Left cardiac atrium (tissue), 4 donors: ENCODE measurements around the gene TNNT3. TPM values are rescaled to one million over a fixed set of nuclear protein-coding genes. Genes with fewer than 3 reads are reported as not detected.
A peak's percentile ranks its signal among the peaks of the same experiment; 100 is the strongest.
"Not testable (repeated sequence)": the region's sequence is repeated elsewhere in the genome, so short reads cannot be mapped to it uniquely, and the experiment has no call there.

ENCODE experiments used
- ATAC-seq, 2 donors: fragments of 200-7000 bp; cut with Tn5 transposase; one replicate each; pipeline ENCODE4 v1.9.1; 2020; ENCODE audit warnings: mild to moderate bottlenecking in 2 of 2, moderate library complexity in 2 of 2
- DNase-seq: peaks from one replicate; pipeline ENCODE4 v3.0.0-alpha.2; 2020
- intact Hi-C, 2 donors: fragments of 100-400 bp; cut with DNase I; formaldehyde crosslinking; loops; one replicate each; pipeline versions ENCODE4 v1.14.1 to v1.15.1; 2022 to 2023
- total RNA-seq, 2 donors: library from RNA; stranded (reverse); fragmentation: NEBNext Ultra II Directional; extraction: Animal tissue kit (Norgen Biotek cat#: 25700); gene quantifications; one replicate each; pipeline ENCODE4 v1.2.1, GENCODE V29; 2021
- donor health status: DM: no; HTN: yes; CAD: no.
- donor health status: DM: no; HTN: yes; CAD: no; lungs with severe emphysema.
- donor health status: DM: yes; HTN: yes; CAD: no.
- donor health status: Dilated cardiomyopathy.

TNNT3 gene
- total RNA-seq, 2 donors from 2014 or later = 11.7 to 28.5 TPM

GRCh38 chr11:1879941-1880720 lies 39.4 kb upstream of the TNNT3 start:
- intact Hi-C loops = loop anchor here (5.0 to 10.0 kb wide), 3 partner anchors 37 to 275 kb away; partner anchors contain the start of gene TNNT3 (in 2 of the 2)
- peak; percentile 87 for DNase-seq
- ATAC-seq = peak; percentile 60 to 61

- ATAC-seq (peak in 1 of 2 donors; percentile 1), DNase-seq (no peak)
- intact Hi-C loops = loop anchor here (5.0 to 10.0 kb wide), 3 partner anchors 36 to 274 kb away; partner anchors contain the start of gene TNNT3 (in 2 of the 2)
These were observed 38.6 kb upstream of the TNNT3 start for GRCh38 chr11:1880746-1881441.

- ATAC-seq (peak; percentile 12 to 33), DNase-seq (peak; percentile 43)
- intact Hi-C loops = loop anchor here (5.0 to 10.0 kb wide), 3 partner anchors 36 to 273 kb away; partner anchors contain the start of gene TNNT3 (in 2 of the 2)
These were observed 37.9 kb upstream of the TNNT3 start for GRCh38 chr11:1881442-1882264.

GRCh38 chr11:1882265-1883238 lies 37.0 kb upstream of the TNNT3 start:
- DNase-seq = peak; percentile 86
- intact Hi-C loops = loop anchor here (5.0 to 10.0 kb wide), 3 partner anchors 35 to 272 kb away; partner anchors contain the start of gene TNNT3 (in 2 of the 2)
- ATAC-seq = peak; percentile 79 to 87

GRCh38 chr11:1883346-1884302 lies 35.9 kb upstream of the TNNT3 start:
- DNase-seq = no peak
- no peak for ATAC-seq
- intact Hi-C loops = loop anchor here (5.0 to 10.0 kb wide), 3 partner anchors 34 to 271 kb away; partner anchors contain the start of gene TNNT3 (in 2 of the 2)

- ATAC-seq (no peak), DNase-seq (no peak)
- intact Hi-C loops = loop anchor here (5.0 to 10.0 kb wide), 3 partner anchors 33 to 270 kb away; partner anchors contain the start of gene TNNT3 (in 2 of the 2)
These were observed 35.2 kb upstream of the TNNT3 start for GRCh38 chr11:1884303-1884700.

GRCh38 chr11:1886551-1886950 lies 33.0 kb upstream of the TNNT3 start:
- intact Hi-C loops = loop anchor here in 1 of 2 donors (10.0 kb wide), 1 partner anchor 268 kb away; no protein-coding TSS in a partner anchor
- DNase-seq, ATAC-seq: not testable (repeated sequence)

GRCh38 chr11:1887451-1888346 lies 31.8 kb upstream of the TNNT3 start:
- intact Hi-C loops = loop anchor here in 1 of 2 donors (10.0 kb wide), 1 partner anchor 267 kb away; no protein-coding TSS in a partner anchor
- no peak for ATAC-seq
- DNase-seq = no peak

GRCh38 chr11:1888347-1888753 lies 31.2 kb upstream of the TNNT3 start:
- DNase-seq (no peak), ATAC-seq (no peak)
- intact Hi-C loops = loop anchor here in 1 of 2 donors (10.0 kb wide), 1 partner anchor 266 kb away; no protein-coding TSS in a partner anchor

- intact Hi-C loops = loop anchor here in 1 of 2 donors (10.0 kb wide), 1 partner anchor 266 kb away; no protein-coding TSS in a partner anchor
- ATAC-seq = no peak
- peak; percentile 18 for DNase-seq
These were observed 30.7 kb upstream of the TNNT3 start for GRCh38 chr11:1888811-1889210.

GRCh38 chr11:1889224-1889930 lies 30.1 kb upstream of the TNNT3 start:
- intact Hi-C loops = loop anchor here in 1 of 2 donors (10.0 kb wide), 1 partner anchor 265 kb away; no protein-coding TSS in a partner anchor
- peak; percentile 35 for DNase-seq
- ATAC-seq = peak; percentile 28 to 75

- peak; percentile 29 for DNase-seq
- ATAC-seq = peak in 1 of 2 donors; percentile 3
- intact Hi-C loops = loop anchor here in 1 of 2 donors (10.0 kb wide), 1 partner anchor 265 kb away; no protein-coding TSS in a partner anchor
These were observed 29.3 kb upstream of the TNNT3 start for GRCh38 chr11:1889941-1890855.
